GM19468 (cell line): ENCODE measurements around the gene ANKRD36B.
A peak's percentile ranks its signal among the peaks of the same experiment; 100 is the strongest.
"Not testable (repeated sequence)": the region's sequence is repeated elsewhere in the genome, so short reads cannot be mapped to it uniquely, and the experiment has no call there.

Experiments used
- ATAC-seq: cut with Tn5 transposase; IDR thresholded peaks from one replicate; pipeline ENCODE4 v1.9.1; 2021; ENCODE audit warnings: mild to moderate bottlenecking, moderate library complexity, moderate number of reproducible peaks; ENCODE audit not compliant: unreplicated experiment; ENCODE audit errors: extremely low read depth

ANKRD36B gene

GRCh38 chr2:97589598-97590510 is at the start of gene ANKRD36B:
Gene ANKRD36B (minus strand): TSS chr2:97589877. CDS start chr2:97589685, 192 bp downstream.
- peak; percentile 63 for ATAC-seq

DNA sequence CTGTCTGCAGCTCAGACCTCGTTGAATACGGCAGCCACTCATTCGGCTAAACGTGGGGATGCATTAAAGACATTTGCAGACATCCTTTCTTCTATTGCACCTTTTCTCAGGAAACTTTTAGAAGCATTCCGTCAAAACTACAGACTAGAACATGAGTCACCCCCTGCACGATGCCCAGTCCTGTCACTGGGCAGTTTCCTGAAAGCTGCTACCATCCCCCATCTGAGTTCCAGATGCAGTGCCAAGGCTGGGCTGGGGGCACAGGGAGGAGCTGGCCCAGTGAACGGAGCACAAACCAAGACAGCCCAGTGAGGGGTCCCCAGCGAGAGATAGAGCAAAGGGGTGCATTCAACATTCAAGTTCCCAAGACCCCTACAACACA is 36.4 kb upstream of the ANKRD36B start:
- ATAC-seq = not testable (repeated sequence)

GRCh38 chr2:97625354-97626048 is 35.8 kb upstream of the ANKRD36B start:
- not testable (repeated sequence) for ATAC-seq

DNA sequence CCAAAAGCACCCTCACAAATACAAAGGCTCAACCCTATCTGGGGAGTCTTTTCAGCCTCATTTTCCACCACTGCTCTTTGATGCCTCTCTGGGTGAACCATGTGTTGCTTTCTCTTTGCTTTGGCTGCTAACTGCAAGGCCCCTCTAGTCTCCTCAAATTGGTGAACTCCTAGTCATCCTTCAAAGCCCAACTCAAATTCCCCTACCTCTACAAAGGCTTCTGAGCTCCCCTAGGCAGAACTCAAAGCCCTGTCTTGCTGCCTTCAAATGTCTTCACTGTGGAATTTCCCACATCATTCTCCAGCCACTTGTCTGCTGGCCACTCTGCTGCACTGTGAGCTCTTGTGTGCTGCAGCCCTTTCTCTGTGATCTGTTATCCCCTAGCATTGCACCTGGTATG is 33.3 kb upstream of the ANKRD36B start:
- ATAC-seq = not testable (repeated sequence)

DNA sequence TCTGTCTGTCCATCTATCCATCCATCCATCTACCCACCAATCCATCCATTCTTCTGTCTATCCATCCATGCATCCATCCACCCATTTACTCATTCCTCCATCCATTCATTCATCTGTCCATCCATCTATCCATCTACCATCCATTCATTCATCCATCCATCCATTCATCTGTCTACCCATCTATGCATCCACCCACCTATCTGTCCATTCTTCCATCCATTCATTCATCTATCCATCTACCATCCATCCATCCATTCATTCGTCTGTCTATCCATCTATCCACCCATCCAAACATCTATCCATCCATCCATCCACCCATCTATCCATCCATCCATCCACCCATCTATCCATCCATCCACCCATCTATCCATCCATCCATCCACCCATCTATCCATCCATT is 30.8 kb upstream of the ANKRD36B start:
- not testable (repeated sequence) for ATAC-seq

GRCh38 chr2:97618939-97619827 is 29.5 kb upstream of the ANKRD36B start:
- not testable (repeated sequence) for ATAC-seq

- no peak for ATAC-seq
These were observed 28.2 kb upstream of the ANKRD36B start for GRCh38 chr2:97617911-97618310.

GRCh38 chr2:97615746-97616145 is 26.1 kb upstream of the ANKRD36B start:
- not testable (repeated sequence) for ATAC-seq

GRCh38 chr2:97611895-97612294 is 22.2 kb upstream of the ANKRD36B start:
- not testable (repeated sequence) for ATAC-seq

- not testable (repeated sequence) for ATAC-seq
These were observed 19.1 kb upstream of the ANKRD36B start for GRCh38 chr2:97608745-97609144.

DNA sequence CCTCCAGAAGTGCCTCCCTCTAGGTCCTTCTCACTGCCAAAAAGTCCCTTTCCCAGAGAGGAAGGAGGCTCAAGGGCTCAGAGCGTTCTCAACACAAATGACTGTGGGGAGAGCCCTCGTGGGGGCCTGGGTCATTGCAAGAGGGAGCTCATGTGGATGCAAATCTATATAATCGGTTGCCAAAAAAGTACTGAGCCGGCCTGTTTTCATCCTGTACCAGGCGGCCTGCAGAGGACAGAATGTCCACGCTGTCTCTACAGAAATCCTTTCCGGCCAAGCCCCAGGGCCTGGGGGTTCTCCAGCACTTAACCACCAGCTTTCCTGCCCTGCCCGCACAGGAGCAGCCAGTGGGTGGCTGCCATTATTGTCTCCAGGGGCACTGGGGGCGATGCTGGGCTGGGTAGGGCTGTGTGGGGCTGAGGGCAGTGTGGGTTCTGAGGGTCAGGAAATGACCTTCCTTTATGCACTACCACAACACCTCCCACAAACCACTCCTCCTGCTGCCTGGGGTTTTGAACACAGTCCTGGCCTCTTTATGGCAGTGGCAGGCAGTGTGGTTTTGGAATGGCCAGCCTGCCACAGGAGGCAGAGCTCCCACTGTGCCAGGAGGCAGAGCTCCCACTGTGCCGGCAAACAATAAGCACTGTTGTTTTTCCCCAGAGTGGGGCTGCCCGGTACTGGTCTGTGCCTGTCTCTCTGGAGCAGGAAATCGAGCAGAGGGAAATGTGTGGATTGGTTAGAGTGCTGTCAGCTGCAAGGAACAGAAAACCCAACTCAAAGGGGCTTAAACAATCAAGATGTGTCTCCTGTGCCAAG is 16.1 kb upstream of the ANKRD36B start:
- not testable (repeated sequence) for ATAC-seq

DNA sequence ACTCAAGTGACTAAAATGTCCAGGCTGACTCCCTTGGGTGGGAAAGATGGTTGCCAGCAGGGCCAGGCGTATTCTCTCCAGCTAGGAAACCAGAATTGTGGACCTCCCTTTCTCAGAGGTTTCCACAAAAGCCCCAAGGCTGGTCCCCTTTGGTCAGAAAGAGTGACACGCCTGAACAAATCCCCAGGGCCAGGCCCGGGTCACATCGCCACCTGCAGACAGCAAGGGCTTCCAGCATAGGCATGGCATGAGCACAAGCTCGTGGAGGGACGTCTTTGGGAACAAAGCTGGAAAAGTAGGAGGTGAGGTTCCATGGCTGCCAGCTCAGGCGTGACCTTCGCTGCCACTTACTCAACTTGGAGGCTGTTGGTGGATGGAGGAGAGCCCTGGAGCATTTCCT is 15.4 kb upstream of the ANKRD36B start:
- ATAC-seq = not testable (repeated sequence)

DNA sequence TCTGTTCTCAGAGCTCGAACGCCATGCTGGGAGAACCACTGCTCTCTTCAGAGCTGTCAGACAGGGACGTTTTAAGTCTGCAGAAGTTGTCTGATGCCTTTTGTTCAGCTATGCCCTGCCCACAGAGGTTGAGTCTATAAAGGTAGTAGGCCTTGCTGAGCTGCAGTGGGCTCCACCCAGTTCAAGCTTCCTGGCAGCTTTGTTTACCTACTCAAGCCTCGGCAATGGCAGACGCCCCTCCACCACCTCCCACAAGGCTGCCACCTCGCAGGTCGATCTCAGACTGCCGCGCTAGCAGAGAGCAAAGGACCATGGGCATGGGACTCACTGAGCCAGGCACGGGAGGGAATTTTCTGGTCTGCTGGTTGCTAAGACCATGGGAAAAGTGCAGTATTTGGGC is 11.9 kb upstream of the ANKRD36B start:
- not testable (repeated sequence) for ATAC-seq

DNA sequence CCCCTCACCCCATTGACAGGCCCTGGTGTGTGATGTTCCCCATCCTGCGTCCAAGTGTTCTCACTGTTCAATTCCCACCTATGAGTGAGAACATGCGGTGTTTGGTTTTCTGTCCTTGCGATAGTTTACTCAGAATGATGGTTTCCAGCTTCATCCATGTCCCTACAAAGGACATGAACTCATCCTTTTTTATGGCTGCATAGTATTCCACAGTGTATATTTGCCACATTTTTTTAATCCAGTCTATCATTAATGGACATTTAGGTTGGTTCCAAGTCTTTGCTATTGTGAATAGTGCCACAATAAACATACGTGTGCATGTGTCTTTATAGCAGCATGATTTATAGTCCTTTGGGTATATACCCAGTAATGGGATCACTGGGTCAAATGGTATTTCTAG is 6.5 kb upstream of the ANKRD36B start:
- not testable (repeated sequence) for ATAC-seq

- not testable (repeated sequence) for ATAC-seq
These were observed 3.8 kb upstream of the ANKRD36B start for GRCh38 chr2:97593520-97593919.

- not testable (repeated sequence) for ATAC-seq
These were observed 1.1 kb upstream of the ANKRD36B start for GRCh38 chr2:97590515-97591394.

DNA sequence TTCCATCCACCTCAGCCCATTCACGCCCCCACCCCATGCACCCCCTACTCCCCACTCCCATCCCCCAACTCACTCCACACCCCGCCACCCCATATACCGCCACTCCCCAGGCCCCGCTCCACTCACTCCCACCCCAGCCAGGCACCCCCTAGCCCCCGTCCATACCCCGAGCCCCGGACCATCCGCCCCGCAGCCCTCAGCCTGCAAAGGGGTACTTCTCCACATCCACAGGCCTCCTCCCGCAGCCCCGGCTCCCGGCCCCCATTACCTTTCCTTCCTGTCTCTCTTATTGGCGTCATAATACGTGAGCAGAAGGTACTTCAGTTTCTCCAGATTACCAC is 450 bp downstream of the ANKRD36B start:
- ATAC-seq = not testable (repeated sequence)

DNA sequence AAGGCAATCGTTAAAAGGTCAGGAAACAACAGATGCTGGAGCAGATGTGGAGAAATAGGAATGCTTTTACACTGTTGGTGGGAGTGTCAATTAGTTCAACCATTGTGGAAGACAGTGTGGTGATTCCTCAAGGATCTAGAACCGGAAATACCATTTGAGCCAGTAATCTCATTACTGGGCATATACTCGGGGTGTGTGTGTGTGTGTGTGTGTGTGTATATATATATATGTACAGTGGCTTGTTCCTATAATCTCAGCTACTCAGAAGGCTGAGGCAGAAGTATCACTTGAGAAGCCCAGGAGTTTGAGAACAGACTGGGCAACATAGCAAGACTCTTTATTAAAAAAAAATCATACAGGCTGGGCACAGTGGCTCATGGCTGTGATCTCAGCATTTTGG is 24.0 kb downstream of the ANKRD36B start:
- not testable (repeated sequence) for ATAC-seq
